HG03457 (cell line): ENCODE data around the gene INSR.

Experiments
- ATAC-seq: cut with Tn5 transposase; IDR thresholded peaks from one replicate; pipeline ENCODE4 v1.9.1; 2021; ENCODE audit warnings: moderate number of reproducible peaks; ENCODE audit not compliant: unreplicated experiment

INSR gene

GRCh38 chr19:7197119-7197759 lies 97.0 kb downstream of the INSR start:
- peak; percentile 46 for ATAC-seq

GRCh38 chr19:7196763-7197118 lies 97.5 kb downstream of the INSR start:
- no peak for ATAC-seq

- no peak for ATAC-seq
Observed at GRCh38 chr19:7195046-7195445, 99.2 kb downstream of the INSR start.

DNA sequence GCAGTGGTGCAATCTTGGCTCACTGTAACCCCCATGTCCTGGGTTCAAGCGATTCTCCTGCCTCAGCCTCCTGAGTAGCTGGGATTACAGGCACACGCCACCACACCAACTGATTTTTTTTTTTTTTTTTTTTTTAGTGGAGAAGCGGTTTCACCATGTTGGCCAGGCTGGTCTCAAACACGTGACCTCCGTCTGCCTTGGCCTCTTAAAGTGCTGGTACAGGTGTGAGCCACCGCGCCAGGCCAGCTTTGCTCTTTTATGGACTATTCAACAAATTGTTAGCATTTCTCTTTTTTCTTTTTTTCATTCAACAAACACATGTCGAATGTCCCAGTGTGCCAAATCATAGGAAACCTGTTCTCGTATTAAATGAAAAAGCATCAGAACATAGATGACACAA lies 99.6 kb downstream of the INSR start:
- no peak for ATAC-seq

- no peak for ATAC-seq
Observed at GRCh38 chr19:7191946-7192691, 102.1 kb downstream of the INSR start.

DNA sequence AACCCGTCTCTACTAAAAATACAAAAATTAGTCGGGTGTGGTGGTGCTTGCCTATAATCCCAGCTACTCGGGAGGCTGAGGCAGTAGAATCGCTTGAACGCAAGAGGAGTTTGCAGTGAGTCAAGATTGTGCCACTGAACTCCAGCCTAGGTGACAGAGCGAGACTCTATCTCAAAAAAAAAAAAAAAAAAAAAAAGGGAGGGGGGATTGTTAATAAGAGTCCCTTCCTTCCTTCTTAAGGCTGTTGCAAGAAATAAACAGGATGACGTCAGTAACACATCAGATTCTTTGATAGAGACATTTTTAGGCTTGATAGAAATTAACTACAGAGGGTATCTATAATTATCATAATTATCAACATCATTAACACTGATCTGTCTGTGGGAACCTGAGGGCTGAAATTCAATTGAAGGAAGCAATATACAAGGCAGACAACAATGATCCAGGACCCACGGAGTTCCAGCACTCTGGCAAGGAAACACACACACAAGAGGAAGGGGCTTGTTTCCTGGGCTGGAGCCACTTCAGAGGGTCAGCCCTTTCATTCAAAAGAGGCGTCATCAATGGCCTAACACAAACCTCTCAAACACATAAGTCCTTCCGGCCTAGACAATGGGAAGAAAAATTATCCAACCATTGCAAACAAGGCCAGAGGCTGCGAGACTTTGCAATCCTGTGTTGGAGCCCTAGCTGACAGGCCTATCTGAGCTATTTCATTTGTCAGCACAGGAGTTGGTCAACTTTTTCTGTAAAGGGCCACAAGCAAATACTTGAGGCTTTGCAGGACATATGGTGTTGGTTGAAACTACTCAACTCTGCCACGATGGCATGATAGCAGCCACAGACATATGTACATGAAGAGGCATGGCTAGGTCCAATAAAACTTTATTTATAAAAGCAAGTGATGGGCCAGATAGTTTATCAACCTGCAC lies 105.2 kb downstream of the INSR start:
- ATAC-seq, result no peak

DNA sequence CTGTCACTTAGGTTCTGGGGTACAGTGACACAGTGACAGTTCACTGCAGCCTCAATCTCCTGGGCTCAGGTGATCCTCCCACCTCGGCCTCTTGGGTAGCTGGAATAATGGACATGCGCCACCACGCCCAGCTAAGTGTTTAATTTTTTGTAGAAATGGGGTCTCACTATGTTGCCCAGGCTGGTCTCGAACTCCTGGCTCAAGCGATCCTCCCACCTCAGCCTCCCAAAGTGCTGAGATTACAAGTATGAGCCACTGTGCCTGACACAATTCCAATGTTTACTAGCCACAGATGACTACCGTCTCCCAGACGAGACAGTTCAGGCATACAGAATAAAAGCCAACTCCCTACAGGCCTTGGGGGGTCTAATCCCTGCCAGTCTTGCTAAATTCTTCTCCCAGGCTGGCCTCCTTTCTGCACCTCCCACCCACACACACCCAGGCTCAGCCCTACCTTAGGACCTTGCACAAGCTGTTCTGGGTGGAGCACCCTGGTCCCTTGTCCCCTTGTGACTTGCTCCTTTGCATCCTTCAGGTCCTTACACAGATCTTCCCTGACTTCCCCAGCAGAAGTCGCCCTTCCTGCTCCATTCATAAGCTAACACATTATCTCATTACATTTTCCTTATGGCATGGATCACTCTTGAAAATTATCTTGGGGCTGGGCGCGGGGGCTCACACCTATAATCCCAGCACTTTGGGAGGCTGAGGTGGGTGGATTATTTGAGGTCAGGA lies 106.4 kb downstream of the INSR start:
- no peak for ATAC-seq

DNA sequence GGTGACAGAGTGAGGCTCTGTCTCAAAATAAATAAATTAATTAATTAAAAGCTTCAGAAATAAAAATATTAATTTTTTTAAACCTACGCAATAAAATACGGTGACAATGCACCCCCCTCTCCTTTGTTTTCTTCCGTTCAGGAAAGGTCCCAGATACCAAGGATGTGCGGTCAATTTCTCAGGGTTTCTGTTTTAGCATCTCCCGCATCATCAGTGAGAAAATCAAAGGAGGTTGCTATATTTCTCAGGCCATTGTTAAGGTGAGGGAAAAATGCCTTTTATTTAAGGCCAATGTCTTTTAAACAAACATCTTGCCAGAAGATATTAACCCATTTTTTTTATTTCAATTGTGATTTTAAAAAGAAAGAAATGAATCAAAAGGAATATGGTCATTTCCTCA lies 111.7 kb downstream of the INSR start:
- no peak for ATAC-seq

- no peak for ATAC-seq
Observed at GRCh38 chr19:7179917-7180306, 114.3 kb downstream of the INSR start.

- no peak for ATAC-seq
Observed at GRCh38 chr19:7177926-7178325, 116.3 kb downstream of the INSR start.

DNA sequence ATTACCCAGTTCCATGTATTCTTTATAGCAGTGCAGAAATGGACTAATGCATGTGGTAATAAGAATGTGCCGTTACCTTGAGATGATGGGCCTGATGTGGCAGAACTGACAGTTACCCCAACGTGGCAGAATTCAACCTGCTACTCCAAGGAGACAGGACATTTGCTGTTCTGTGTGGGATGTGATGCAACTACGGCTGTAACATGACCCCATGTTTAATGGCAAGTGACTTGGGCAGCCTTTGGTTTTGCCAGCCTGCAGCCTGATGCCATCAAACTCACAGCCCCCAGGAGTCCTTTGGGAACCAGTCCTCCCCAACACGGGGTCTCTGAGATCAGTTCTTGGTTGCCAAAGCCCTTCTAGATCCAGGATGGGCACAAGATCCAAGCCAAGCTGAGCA lies 117.4 kb downstream of the INSR start:
- ATAC-seq, result no peak

GRCh38 chr19:7172794-7173193 lies 121.4 kb downstream of the INSR start:
- ATAC-seq, result no peak

GRCh38 chr19:7170983-7171382 lies 123.2 kb downstream of the INSR start:
- ATAC-seq, result no peak

- no peak for ATAC-seq
Observed at GRCh38 chr19:7168941-7169340, 125.3 kb downstream of the INSR start.

DNA sequence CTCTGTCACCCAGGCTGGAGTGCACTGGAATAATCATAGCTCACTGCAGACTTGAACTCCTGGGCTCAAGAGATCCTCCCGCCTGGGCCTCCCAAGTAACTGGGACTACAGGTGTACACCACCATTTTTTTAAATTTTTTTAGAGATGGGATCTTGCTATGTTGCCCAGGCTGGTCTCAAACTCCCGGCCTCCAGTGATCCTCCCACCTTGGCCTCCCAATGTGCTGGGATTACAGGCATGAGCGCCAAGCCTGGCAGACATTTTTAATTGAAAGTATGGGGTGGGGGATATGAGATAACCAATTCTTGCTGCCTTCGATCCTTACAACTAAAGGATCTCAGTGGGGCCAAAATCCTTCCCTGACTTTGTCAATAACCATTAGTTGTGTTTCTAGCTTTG lies 132.9 kb downstream of the INSR start:
- no peak for ATAC-seq

GRCh38 chr19:7159105-7159933 lies 134.9 kb downstream of the INSR start:
- no peak for ATAC-seq

- ATAC-seq, result no peak
Observed at GRCh38 chr19:7153022-7153421, 141.2 kb downstream of the INSR start.

DNA sequence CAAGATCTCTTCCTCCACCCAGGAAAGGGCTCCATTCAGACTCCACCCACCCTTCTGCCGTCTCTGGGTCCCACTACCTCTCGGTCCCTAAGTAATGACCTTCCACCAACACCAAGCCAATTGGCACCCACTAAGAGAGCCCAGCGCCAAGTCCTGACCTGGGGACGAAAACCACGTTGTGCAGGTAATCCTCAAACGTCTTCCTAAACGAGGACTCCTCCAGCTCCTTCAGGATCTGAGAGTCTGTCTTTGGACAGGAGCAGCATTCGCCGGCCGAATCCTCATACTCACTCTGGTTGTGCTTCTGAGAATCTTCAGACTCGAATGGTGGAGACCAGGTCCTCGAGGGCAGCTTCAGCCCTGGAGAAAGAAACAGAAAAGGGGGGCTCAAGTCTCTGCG lies 141.6 kb downstream of the INSR start:
- no peak for ATAC-seq

DNA sequence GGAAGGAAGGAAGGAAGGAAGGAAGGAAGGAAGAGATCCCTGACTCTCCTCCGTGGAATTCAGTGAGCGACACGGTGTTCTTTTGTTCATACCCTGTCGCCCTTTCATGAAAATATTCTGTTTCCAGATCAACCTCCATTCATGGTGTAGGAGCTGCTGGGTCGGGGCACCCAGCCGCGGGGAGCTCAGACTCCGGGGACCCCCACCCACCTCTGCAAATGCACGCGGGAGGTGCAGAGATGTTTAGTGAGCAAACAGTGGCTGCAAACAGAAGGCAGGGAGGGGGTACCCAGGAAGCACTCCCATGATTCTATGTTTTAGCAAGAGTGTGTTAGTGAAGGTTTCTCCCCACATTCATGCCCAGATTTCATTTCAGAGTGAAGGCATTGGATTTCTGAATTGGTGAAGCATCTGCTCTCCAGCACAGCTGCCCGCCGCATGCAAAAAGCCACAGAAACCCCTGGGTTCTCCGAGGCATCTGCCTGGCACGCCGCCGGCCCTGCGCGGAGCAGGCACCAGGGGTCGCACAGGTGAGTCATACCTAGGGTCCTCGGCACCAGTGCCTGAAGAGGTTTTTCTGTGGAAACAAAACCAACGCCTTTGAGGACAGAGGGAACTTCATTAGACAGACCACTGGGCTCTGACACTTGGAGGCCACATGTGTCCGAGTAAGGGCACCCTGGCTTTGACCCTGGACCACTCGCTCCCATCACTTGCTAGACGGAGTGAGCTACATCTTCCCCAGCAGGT lies 144.1 kb downstream of the INSR start:
- ATAC-seq, result no peak
